Measurements from ENCODE around the gene CPNE8.

The CPNE8 gene

DNA sequence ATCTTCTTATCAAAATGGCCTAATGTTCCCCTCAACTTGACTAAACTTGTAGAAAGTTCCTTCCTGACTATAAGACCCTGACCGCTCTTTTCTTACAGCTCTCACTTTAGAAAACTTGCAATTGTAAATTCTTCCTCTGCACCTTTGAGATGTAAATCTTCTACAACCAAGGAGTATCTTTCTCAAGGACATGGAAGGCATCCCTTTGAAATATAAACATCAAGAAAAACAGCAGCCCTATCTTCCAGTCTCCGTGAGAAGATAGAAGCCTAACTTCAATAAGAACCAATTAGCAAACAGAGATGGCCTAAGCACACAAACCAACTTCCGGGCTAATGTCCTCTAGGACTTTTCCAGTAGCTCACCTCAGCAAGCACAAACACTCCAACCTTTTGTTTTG, 210.3 kb downstream of the CPNE8 start:
- Mint-ChIP-seq H3K4me1 (ENCODE audit: low read depth) (no peaks in the 10 kb centered on the region), H3K27ac (no peak overlapping the region), H3K9me3 (no peaks in the 10 kb centered on the region), H3K4me3 (no peak overlapping the region), H3K36me3 (ENCODE audit: low read depth) (peaks cover 1% of the 10 kb centered on the region), H3K27me3 (no peaks in the 10 kb centered on the region)
- DNase-seq: no peak

DNA sequence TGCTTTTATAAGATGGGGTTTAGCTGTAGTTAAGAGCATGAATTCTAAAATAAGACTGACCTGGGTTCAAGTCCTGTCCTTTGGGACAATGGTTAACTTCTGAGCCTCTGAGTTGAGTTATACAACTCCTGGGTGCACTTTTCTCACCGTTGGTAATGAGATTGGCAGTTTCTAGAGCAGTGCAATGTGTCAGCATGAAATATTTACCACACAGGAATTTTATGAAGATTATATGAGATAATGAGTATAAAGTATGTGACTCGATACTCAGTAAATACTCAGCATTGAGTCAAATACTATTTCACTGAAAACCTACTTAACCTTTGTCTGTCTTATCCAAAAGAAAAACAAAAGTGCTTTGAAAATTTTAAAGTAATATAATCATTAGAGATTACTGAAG, 214.2 kb downstream of the CPNE8 start:
- no peak overlapping the region for H3K4me3 Mint-ChIP-seq
- no peaks in the 10 kb centered on the region for H3K4me1 Mint-ChIP-seq (ENCODE audit: low read depth)
- no peak overlapping the region for H3K27ac Mint-ChIP-seq
- H3K36me3 Mint-ChIP-seq (ENCODE audit: low read depth): peaks cover 3% of the 10 kb centered on the region
- H3K9me3 Mint-ChIP-seq: peaks cover 2% of the 10 kb centered on the region
- no peaks in the 10 kb centered on the region for H3K27me3 Mint-ChIP-seq
- DNase-seq: no peak

DNA sequence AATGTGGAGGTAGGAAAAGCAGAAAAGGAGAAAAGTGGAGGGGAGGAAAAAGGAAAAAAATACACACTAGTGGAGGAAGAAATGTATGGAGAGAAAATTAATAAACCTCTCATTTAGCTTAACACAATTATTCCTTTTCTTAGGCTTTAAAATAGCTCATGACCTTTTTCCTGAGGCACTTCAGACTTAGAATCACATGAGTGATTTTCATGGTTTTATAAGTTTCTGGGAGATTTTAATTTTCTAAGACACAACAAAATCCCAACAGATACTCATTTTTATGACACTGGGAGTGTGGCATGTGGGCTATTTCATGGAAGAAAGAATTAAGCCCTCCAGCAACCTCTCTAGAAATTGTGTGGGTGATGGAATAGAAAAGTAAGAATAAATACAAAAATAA, 214.7 kb downstream of the CPNE8 start:
- Mint-ChIP-seq H3K27me3 (no peaks in the 10 kb centered on the region), H3K4me1 (ENCODE audit: low read depth) (no peaks in the 10 kb centered on the region), H3K36me3 (ENCODE audit: low read depth) (peaks cover 5% of the 10 kb centered on the region), H3K27ac (no peak overlapping the region), H3K4me3 (no peak overlapping the region), H3K9me3 (peaks cover 2% of the 10 kb centered on the region)
- DNase-seq: no peak

DNA sequence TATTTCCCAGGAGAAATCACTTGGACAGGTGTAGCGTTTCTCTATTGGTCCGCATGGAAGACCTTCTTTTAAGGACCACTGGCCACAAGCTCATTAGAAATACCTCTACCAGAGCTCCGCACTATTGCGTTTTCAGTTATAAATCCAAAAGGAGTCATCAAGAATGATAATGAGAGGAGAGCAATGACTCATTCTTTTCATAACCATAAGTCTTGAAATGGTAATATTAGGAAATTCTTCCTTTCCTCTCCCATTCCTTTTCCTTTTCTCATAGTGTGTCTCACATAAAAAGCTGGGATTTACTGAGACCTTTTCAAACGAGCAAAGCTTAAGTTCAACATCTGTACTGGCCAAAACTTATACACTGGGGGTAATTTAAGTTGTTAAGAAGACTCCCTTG, 215.7 kb downstream of the CPNE8 start:
- H3K9me3 Mint-ChIP-seq: peaks cover 2% of the 10 kb centered on the region
- DNase-seq: no peak
- no peaks in the 10 kb centered on the region for H3K27me3 Mint-ChIP-seq
- no peaks in the 10 kb centered on the region for H3K4me1 Mint-ChIP-seq (ENCODE audit: low read depth)
- peaks cover 7% of the 10 kb centered on the region for H3K36me3 Mint-ChIP-seq (ENCODE audit: low read depth)
- no peak overlapping the region for H3K27ac Mint-ChIP-seq
- H3K4me3 Mint-ChIP-seq: no peak overlapping the region

DNA sequence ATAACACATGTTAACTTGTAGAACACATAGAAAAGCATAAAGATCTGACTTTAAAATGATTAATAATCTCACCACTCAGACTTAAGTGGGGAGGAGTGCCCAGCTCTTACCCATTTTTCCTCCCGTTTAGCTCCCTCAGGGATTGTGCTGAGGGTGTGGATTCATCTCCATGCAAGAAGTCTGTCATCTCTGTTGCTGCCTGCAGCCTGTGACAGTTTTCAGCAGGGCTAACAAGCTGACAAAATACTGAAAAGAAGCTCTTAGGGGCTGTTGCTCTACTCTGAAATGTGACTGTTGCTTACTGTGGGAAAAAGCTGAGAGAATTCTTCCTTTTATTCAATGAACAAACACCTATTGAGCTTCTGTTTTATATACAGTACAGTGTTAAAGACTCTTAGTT, 216.2 kb downstream of the CPNE8 start:
- no peaks in the 10 kb centered on the region for H3K27me3 Mint-ChIP-seq
- no peak overlapping the region for H3K27ac Mint-ChIP-seq
- no peak for DNase-seq
- H3K4me3 Mint-ChIP-seq: no peak overlapping the region
- no peaks in the 10 kb centered on the region for H3K4me1 Mint-ChIP-seq (ENCODE audit: low read depth)
- H3K36me3 Mint-ChIP-seq (ENCODE audit: low read depth): peaks cover 7% of the 10 kb centered on the region
- peaks cover 2% of the 10 kb centered on the region for H3K9me3 Mint-ChIP-seq

DNA sequence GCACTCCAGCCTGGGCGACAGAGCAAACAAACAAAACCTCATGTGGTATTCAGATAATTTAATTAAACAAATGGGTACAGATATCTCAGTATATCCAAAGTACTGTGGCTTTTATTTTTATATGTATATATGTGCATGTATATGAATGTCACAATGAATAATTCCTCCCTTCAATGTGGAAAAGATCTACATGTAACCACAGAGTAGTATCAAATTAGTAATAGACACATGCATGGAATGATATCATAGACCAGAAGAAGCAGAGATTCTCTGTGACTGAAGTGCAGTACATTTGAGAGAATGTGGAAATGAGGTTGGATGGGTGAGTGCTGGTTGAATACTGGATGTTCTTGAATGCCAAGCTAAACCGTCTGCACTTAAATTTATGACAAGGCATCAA, 222.9 kb downstream of the CPNE8 start:
- no peak for DNase-seq
- no peak overlapping the region for H3K27ac Mint-ChIP-seq
- no peaks in the 10 kb centered on the region for H3K27me3 Mint-ChIP-seq
- H3K36me3 Mint-ChIP-seq (ENCODE audit: low read depth): peaks cover 6% of the 10 kb centered on the region
- peaks cover 2% of the 10 kb centered on the region for H3K9me3 Mint-ChIP-seq
- H3K4me1 Mint-ChIP-seq (ENCODE audit: low read depth): no peaks in the 10 kb centered on the region
- no peak overlapping the region for H3K4me3 Mint-ChIP-seq

DNA sequence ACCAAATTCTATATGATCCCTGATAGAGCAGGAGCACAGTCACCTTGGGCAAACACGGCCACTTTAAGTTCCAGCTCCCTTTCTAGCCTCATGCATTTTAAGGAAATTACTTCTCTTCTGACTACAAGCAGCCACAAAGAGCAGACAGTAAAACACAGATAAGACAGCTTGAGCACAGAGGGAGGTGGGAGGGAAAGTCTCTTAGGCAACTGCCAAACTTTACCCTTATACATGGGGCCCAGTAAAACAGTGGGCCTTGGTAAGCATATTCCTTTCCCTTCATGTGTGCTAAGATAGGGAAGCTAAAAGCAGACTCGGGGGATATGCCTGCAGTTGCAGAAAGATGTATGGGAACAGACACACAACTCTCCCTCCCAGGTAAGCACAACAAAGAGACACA, 235.9 kb downstream of the CPNE8 start:
- Mint-ChIP-seq H3K27ac (no peak overlapping the region), H3K36me3 (ENCODE audit: low read depth) (no peaks in the 10 kb centered on the region), H3K4me1 (ENCODE audit: low read depth) (no peaks in the 10 kb centered on the region), H3K4me3 (no peak overlapping the region), H3K9me3 (peaks cover 2% of the 10 kb centered on the region), H3K27me3 (no peaks in the 10 kb centered on the region)
- no peak for DNase-seq

DNA sequence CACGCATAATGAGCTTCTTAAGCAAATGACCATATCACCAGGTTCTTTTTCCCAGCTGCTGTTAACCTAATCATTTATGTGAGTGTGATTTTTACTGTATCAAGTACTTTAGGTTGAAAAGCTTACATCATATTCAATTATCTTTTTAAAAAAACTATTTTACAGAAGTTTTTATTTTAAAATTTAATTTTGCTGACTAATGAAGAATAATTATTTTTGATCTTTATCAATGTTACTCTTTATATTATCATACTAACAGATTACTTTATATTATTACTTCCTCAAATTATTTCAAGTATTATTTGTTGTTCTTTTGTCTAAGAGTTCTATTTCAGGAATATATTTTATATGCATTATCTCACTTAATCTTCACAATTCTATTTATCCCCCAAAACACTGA, 236.3 kb downstream of the CPNE8 start:
- no peaks in the 10 kb centered on the region for H3K36me3 Mint-ChIP-seq (ENCODE audit: low read depth)
- H3K27ac Mint-ChIP-seq: no peak overlapping the region
- no peak for DNase-seq
- no peaks in the 10 kb centered on the region for H3K4me1 Mint-ChIP-seq (ENCODE audit: low read depth)
- H3K4me3 Mint-ChIP-seq: no peak overlapping the region
- H3K9me3 Mint-ChIP-seq: peaks cover 2% of the 10 kb centered on the region
- no peaks in the 10 kb centered on the region for H3K27me3 Mint-ChIP-seq

DNA sequence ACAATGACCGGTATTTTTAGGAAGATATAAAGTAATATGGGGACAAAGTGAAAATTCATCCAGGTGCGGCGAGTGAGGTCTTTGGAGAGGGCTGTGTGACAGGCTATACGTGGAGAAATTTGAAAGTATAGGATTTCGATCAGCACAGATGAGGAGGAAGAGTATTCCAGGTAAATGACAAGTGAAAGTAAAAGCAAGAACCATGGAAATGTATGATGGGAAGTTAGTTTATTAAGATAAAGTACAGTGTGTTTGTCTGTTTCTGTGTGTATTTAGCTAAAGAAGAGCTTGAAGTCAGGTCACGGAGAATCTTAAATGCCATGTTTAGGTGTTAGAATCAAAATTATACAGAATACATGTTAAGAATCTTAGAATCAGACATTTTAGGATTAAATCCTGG, 239.0 kb downstream of the CPNE8 start:
- no peak overlapping the region for H3K27ac Mint-ChIP-seq
- DNase-seq: no peak
- no peaks in the 10 kb centered on the region for H3K27me3 Mint-ChIP-seq
- H3K9me3 Mint-ChIP-seq: peaks cover 14% of the 10 kb centered on the region
- H3K4me1 Mint-ChIP-seq (ENCODE audit: low read depth): no peaks in the 10 kb centered on the region
- H3K36me3 Mint-ChIP-seq (ENCODE audit: low read depth): peaks cover 13% of the 10 kb centered on the region
- H3K4me3 Mint-ChIP-seq: no peak overlapping the region

DNA sequence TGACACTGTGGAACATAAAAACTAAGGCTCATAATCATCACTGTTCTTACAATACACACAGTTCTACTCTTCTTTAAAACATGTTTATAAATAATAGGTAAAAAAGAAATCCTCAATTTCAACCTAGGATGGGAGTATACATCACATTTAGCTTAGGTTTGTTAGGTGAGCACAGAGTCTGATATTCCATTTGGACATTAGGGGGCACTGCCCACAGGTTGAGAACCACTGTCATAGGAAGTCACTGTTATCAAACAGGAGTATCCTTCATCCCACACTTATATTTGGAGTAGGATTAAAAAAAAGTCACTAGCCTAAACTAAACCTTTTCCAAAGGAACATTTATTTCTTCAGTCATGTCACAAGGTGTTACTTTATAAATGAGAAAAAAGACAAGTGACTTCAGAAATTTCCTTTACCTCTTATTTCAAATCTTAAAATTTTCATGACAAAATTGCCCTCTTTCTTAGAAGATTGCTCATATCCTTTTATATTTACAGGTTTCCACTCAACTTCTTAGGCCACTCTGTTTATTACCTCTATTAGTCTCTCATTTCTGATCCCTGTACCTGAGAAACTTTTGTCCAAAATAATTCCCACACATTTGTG, 240.6 kb downstream of the CPNE8 start:
- H3K36me3 Mint-ChIP-seq (ENCODE audit: low read depth): peaks cover 18% of the 10 kb centered on the region
- H3K4me1 Mint-ChIP-seq (ENCODE audit: low read depth): no peaks in the 10 kb centered on the region

DNA sequence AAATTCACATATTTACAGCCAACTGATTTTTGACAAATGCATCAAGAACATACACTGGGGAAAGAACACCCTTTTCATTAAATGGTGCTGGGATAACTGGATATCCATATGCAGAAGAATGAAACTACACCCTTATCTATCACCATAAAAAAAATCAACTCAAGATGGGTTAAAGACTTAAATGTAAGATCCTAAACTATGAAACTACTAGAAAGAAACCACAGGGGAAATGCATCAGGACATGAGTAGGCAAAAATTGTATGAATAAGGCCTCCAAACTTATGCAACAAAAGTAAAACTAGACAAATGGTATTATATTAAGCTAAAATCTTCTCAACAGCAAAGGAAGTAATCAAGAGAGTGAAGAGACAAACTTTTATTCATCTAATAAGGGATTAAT, 242.6 kb downstream of the CPNE8 start:
- peaks cover 21% of the 10 kb centered on the region for H3K9me3 Mint-ChIP-seq
- H3K27me3 Mint-ChIP-seq: no peaks in the 10 kb centered on the region
- no peak for DNase-seq
- H3K36me3 Mint-ChIP-seq (ENCODE audit: low read depth): peaks cover 23% of the 10 kb centered on the region
- no peak overlapping the region for H3K4me3 Mint-ChIP-seq
- H3K27ac Mint-ChIP-seq: no peak overlapping the region
- H3K4me1 Mint-ChIP-seq (ENCODE audit: low read depth): no peaks in the 10 kb centered on the region

More for the DNA sequence above, 240.6 kb downstream of the CPNE8 start:
- no peak for DNase-seq
- no peak overlapping the region for H3K27ac Mint-ChIP-seq
- peaks cover 14% of the 10 kb centered on the region for H3K9me3 Mint-ChIP-seq
- H3K4me3 Mint-ChIP-seq: no peak overlapping the region
- no peaks in the 10 kb centered on the region for H3K27me3 Mint-ChIP-seq

DNA sequence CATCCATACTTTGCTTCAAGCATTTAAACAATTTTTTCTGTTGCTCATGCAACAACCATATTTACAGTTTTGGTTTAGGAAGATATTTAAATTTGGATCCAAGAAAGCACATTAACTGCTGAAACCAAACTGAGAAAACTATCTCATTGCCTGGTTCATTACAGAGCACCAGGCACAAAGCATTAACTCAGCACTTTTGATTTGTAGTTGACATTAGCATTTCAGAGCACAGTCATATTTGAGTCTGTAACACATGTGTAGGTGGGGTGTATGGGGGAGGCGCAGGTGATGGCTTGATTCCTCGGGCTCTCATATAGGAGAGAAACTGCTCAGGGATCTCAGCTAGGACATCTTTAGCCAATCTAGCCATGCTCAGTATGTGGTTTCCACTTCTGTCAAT, 251.7 kb downstream of the CPNE8 start:
- H3K4me1 Mint-ChIP-seq (ENCODE audit: low read depth): no peaks in the 10 kb centered on the region
- no peaks in the 10 kb centered on the region for H3K27me3 Mint-ChIP-seq
- H3K9me3 Mint-ChIP-seq: peaks cover 2% of the 10 kb centered on the region
- no peak overlapping the region for H3K4me3 Mint-ChIP-seq
- no peaks in the 10 kb centered on the region for H3K36me3 Mint-ChIP-seq (ENCODE audit: low read depth)
- no peak overlapping the region for H3K27ac Mint-ChIP-seq
- no peak for DNase-seq

DNA sequence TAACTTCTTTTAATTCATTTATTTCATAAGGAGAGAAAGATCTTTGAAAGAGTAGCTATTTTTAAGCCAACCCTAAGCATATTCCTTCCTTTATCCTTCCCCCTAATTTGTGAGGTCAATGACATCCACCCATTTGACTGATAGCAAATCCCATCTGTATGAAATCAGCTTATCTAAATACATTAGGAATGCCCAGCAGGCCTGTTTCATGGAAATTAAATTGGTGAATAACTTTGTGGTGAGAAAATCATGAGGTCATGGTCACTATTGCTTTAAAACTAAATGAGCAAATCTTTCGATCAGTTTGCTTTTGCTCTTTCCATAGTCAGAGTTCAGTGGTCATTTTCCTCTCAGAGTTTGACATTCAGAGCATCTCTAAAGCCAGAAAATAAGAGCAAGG, 256.6 kb downstream of the CPNE8 start:
- Mint-ChIP-seq H3K27ac (no peak overlapping the region), H3K27me3 (no peaks in the 10 kb centered on the region), H3K36me3 (ENCODE audit: low read depth) (no peaks in the 10 kb centered on the region), H3K9me3 (no peaks in the 10 kb centered on the region), H3K4me3 (no peak overlapping the region), H3K4me1 (ENCODE audit: low read depth) (no peaks in the 10 kb centered on the region)
- DNase-seq: no peak

DNA sequence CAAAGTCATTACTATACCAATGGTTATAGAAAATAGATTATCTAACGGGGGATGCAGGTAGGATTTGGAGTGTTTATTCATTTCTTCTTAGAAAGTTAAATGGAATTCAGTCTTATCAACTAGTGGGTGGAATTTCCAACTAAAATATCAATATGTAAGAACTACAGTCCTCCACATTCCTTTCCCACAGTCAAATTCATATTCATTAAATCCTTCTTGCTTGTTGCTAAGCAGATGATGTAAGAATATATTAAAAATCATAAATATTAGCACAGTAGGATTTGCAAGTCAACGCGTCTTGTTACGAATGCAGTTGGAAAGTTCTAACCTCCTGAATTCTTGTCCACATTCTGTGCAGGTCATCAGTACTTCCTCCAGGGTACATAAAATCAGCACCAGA, 259.2 kb downstream of the CPNE8 start:
- Mint-ChIP-seq H3K9me3 (peaks cover 5% of the 10 kb centered on the region), H3K36me3 (ENCODE audit: low read depth) (no peaks in the 10 kb centered on the region), H3K4me1 (ENCODE audit: low read depth) (no peaks in the 10 kb centered on the region), H3K27ac (no peak overlapping the region), H3K27me3 (no peaks in the 10 kb centered on the region), H3K4me3 (no peak overlapping the region)
- no peak for DNase-seq

DNA sequence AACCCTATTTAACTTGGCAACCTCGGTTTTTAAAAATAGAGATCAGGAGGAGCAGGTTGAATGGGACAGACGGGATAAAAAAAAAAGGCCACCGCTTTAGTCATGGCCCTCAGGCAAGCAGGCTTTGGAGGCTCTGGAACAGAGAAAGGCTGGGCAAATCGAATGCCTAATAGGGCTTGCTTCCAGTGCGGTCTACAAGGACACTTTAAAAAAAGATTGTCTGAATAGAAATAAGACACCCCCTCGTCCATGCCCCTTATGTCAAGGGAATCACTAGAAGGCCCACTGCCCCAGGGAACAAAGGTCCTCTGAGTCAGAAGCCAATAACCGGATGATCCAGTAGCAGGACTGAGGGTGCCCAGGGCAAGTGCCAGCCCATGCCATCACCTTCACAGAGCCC, 265.8 kb downstream of the CPNE8 start:
- H3K36me3 Mint-ChIP-seq (ENCODE audit: low read depth): no peaks in the 10 kb centered on the region
- H3K4me3 Mint-ChIP-seq: no peak overlapping the region
- no peak overlapping the region for H3K27ac Mint-ChIP-seq
- no peak for DNase-seq
- peaks cover 8% of the 10 kb centered on the region for H3K9me3 Mint-ChIP-seq
- no peaks in the 10 kb centered on the region for H3K27me3 Mint-ChIP-seq
- no peaks in the 10 kb centered on the region for H3K4me1 Mint-ChIP-seq (ENCODE audit: low read depth)

DNA sequence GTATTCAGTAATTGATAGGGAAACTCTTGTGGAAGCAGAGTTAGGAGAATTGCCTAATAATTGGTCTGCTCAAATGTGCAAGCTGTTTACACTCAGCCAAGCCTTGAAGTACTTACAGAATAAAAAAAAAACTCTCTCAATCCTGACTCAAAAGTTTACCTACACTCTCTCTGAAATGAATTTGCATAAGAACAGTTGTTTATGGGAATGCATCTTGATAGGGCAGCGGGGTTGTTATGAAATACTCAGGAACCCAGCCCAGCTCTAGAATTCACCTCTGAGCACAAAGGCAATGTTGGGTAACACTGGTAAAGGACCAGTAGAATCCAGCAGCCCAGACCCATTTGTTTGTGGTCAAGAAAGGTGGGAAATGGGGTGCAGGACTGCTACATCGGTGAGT, 267.0 kb downstream of the CPNE8 start:
- Mint-ChIP-seq H3K4me1 (ENCODE audit: low read depth) (no peaks in the 10 kb centered on the region), H3K4me3 (no peak overlapping the region), H3K9me3 (peaks cover 8% of the 10 kb centered on the region), H3K27me3 (no peaks in the 10 kb centered on the region), H3K36me3 (ENCODE audit: low read depth) (no peaks in the 10 kb centered on the region), H3K27ac (no peak overlapping the region)
- DNase-seq: no peak
